ENCODE results near the gene NR6A1.

- TF ChIP-seq, protein P1, sequence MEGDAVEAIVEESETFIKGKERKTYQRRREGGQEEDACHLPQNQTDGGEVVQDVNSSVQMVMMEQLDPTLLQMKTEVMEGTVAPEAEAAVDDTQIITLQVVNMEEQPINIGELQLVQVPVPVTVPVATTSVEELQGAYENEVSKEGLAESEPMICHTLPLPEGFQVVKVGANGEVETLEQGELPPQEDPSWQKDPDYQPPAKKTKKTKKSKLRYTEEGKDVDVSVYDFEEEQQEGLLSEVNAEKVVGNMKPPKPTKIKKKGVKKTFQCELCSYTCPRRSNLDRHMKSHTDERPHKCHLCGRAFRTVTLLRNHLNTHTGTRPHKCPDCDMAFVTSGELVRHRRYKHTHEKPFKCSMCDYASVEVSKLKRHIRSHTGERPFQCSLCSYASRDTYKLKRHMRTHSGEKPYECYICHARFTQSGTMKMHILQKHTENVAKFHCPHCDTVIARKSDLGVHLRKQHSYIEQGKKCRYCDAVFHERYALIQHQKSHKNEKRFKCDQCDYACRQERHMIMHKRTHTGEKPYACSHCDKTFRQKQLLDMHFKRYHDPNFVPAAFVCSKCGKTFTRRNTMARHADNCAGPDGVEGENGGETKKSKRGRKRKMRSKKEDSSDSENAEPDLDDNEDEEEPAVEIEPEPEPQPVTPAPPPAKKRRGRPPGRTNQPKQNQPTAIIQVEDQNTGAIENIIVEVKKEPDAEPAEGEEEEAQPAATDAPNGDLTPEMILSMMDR (IDR thresholded peaks at IDR 0.05), result no peak
- no peak for TF ChIP-seq ZFX (IDR thresholded peaks at IDR 0.05; ENCODE audit: borderline replicate concordance)
Measured at GRCh38 chr9:124720429-124721108, 50.5 kb downstream of the NR6A1 start.

Data from 22Rv1 (cell line).